K562 (cell line): ENCODE measurements around the gene PRF1. TPM values are rescaled to one million over a fixed set of nuclear protein-coding genes. Genes with fewer than 3 reads are reported as not detected.

ENCODE experiments used
- BACH1 ChIP-seq: fragments of 200-800 bp; sonication (Bioruptor generic); IDR thresholded peaks from 2 replicates; pipeline ENCODE4 v1.6.1; 2016; ENCODE audit warnings: missing genetic modification characterization, missing compliant biosample characterization
- BRD9 ChIP-seq: fragments of 450-650 bp; IDR thresholded peaks from 2 replicates; pipeline ENCODE4 v1.6.1; 2018; ENCODE audit warnings: low read depth; ENCODE audit not compliant: partially characterized antibody
- CBX1 ChIP-seq: sonication (generic); IDR thresholded peaks from 2 replicates; pipeline ENCODE4 v1.6.1; 2016; ENCODE audit warnings: antibody characterized with exemption, low read depth, mild to moderate bottlenecking
- DDX20 ChIP-seq: fragments of 450-650 bp; IDR thresholded peaks from 2 replicates; pipeline ENCODE4 v1.6.1; 2016; ENCODE audit warnings: missing genetic modification characterization, low read depth, mild to moderate bottlenecking, missing compliant biosample characterization, moderate library complexity
- KLF1 ChIP-seq: fragments of 450-650 bp; IDR thresholded peaks from 2 replicates; pipeline ENCODE4 v1.6.1; 2016; ENCODE audit warnings: missing genetic modification characterization, missing compliant biosample characterization
- NCOA1 ChIP-seq: fragments of 450-650 bp; IDR thresholded peaks from 2 replicates; pipeline ENCODE4 v1.6.1; 2016; ENCODE audit warnings: low read depth
- NR2C2 ChIP-seq, 2 experiments: fragments of 200-800 bp in 1 of 2; sonication (Bioruptor generic) in 1 of 2; sonication (generic) in 1 of 2; formaldehyde crosslinking in 1 of 2; IDR thresholded peaks; 2 replicates each; pipeline versions ENCODE4 v1.6.1 to v1.8.0; 2016 to 2022; ENCODE audit warnings: mild to moderate bottlenecking in 1 of 2, missing compliant biosample characterization in 1 of 2, missing genetic modification characterization in 1 of 2, missing genetic modification reagents in 1 of 2
- NR2F6 ChIP-seq: fragments of 450-650 bp; formaldehyde crosslinking; IDR thresholded peaks from 2 replicates; pipeline ENCODE4 v1.4.0; 2020; ENCODE audit warnings: mild to moderate bottlenecking
- PTTG1 ChIP-seq: fragments of 450-650 bp; IDR thresholded peaks from 2 replicates; pipeline ENCODE4 v1.6.1; 2016; ENCODE audit warnings: low read depth, mild to moderate bottlenecking, missing genetic modification characterization, missing compliant biosample characterization
- RAD51 ChIP-seq: fragments of 450-650 bp; IDR thresholded peaks from 2 replicates; pipeline ENCODE4 v1.7.1; 2016; ENCODE audit warnings: low read depth, mild to moderate bottlenecking, borderline replicate concordance
- RFX5 ChIP-seq: IDR thresholded peaks from 2 replicates; pipeline ENCODE4 v1.6.1; 2011; ENCODE audit warnings: low read depth, mild to moderate bottlenecking, improper control_type of control experiment, low read length
- SMAD2 ChIP-seq: fragments of 150-350 bp; IDR thresholded peaks from 2 replicates; pipeline ENCODE4 v1.6.1; 2014; ENCODE audit warnings: low read depth, mild to moderate bottlenecking, low read length
- SMAD3 ChIP-seq: fragments of 450-650 bp; formaldehyde crosslinking; conservative IDR thresholded peaks from 2 replicates; pipeline ENCODE4 v1.4.0; 2020; ENCODE audit warnings: mild to moderate bottlenecking
- ZFP30 ChIP-seq: fragments of 250-450 bp; sonication (Bioruptor Pico); IDR thresholded peaks from 2 replicates; pipeline ENCODE4 v1.8.0; 2022; ENCODE audit warnings: moderate library complexity, mild to moderate bottlenecking, inconsistent platforms, borderline replicate concordance
- ZKSCAN1 ChIP-seq: fragments of 150-350 bp; IDR thresholded peaks from 2 replicates; pipeline ENCODE4 v1.6.1; 2016; ENCODE audit warnings: low read depth, low read length
- ZNF316 ChIP-seq: fragments of 450-650 bp; IDR thresholded peaks from 2 replicates; pipeline ENCODE4 v1.6.1; 2016
- ZNF431 ChIP-seq: sonication (generic); formaldehyde crosslinking; IDR thresholded peaks from 2 replicates; pipeline ENCODE4 v1.8.0; 2022; ENCODE audit warnings: mild to moderate bottlenecking, missing genetic modification reagents
- ZSCAN32 ChIP-seq: fragments of 450-650 bp; formaldehyde crosslinking; IDR thresholded peaks from 2 replicates; pipeline ENCODE4 v1.4.0; 2020; ENCODE audit warnings: mild to moderate bottlenecking, moderate library complexity
- polyA plus RNA-seq, 8 experiments: library from polyadenylated mRNA; depleted of rRNA in 4 of 8; stranded (reverse) in 5 of 8; unstranded in 3 of 8; fragments of >200 nt; fragmentation: Nextera tagmentation in 2 of 8; fragmentation: Illumina TruSeq in 1 of 8; extraction: Ambion mirVana in 2 of 8; extraction: Trizol in 1 of 8; gene quantifications; 2 replicates each; pipeline versions ENCODE4 v1.2.1 to v1.2.3, GENCODE V29; 2011 to 2014; ENCODE audit warnings: inconsistent platforms in 1 of 8, missing spikeins in 1 of 8
- total RNA-seq, 7 experiments: library from RNA; depleted of rRNA in 6 of 7; stranded (reverse); fragments of >200 nt in 6 of 7; fragmentation: Illumina TruSeq in 2 of 7; extraction: Trizol in 2 of 7; gene quantifications; 2 replicates each; pipeline versions ENCODE4 v1.2.1 to v1.2.3, GENCODE V29; 2011 to 2021; ENCODE audit warnings: low replicate concordance in 1 of 7
- TF ChIP-seq, protein P1 (sequence below), 3 experiments: fragments of 200-800 bp in 1 of 3; sonication (Bioruptor generic) in 1 of 3; sonication (generic) in 1 of 3; formaldehyde crosslinking in 1 of 3; IDR thresholded peaks; 2 replicates each; pipeline versions ENCODE4 v1.6.1 to v1.8.0; 2016 to 2022; ENCODE audit warnings: mild to moderate bottlenecking in 2 of 3, missing compliant biosample characterization in 2 of 3, missing genetic modification characterization in 2 of 3, missing genetic modification reagents in 1 of 3
- TF ChIP-seq, protein P2 (sequence below): fragments of 200-800 bp; sonication (Bioruptor generic); IDR thresholded peaks from 2 replicates; pipeline ENCODE4 v1.6.1; 2016; ENCODE audit warnings: missing genetic modification characterization, missing compliant biosample characterization

The PRF1 gene
- total and polyA plus RNA-seq, 9 of the 15 experiments (the other 6 are each of a cell fraction or from before 2014, with no cell fraction given): 3.8 to 8.6 (median 6.3) TPM

DNA sequence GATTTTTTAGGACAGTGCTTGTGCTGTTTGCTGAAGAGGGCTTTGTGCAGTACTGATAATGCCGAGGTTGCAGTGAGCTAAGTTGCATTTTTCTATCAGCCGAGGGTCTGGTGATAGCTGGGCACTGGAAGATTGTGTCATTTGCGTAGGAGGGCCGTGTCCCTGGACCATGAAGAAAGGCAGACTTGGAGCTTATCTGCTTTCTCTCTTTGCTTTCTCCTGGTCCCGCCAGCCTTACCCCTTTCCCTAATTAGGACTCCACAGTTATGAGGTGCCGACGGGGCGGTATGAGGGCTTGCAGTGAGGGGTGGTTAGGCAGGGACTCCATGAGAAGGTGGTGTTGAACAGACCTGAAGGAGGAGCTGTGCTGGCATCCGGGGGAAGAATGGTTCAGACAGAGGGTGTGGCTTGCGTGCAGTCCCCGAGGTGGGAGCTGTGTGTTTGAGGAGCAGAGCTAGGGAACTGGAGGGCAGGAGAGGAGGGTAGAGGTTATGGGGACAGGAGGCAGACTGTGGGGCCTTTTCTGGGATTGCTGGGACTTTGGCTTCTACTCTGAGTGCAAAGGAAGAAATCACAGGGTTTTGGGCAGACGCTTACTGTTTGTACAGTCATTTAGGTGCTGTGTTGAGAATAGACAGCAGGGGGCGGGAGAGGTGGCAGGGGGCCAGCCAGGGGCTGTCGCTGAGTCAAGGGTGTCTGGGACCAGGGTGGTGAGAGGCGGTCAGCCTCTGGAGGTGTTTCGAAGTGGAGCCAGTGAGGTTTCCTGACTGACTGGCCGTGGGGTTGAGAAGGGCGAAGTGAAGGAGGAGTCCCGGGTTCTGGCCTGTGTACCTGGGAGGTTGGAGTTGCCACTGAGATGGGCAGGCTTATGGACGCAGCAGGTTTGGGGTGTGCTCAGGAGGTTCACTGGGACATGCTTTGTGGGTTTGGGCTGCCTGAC, 43.4 kb downstream of the PRF1 start (continued):
- TF ChIP-seq ZKSCAN1 (no peak), KLF1 (tag) (no peak), BACH1 (tag) (peak; percentile 79), RAD51 (peak; percentile 3; the same call in 1 of the 2 replicates), ZSCAN32 (CRISPR knock-in tag) (no peak), NR2C2 (CRISPR knock-in tag; IDR thresholded peaks at IDR 0.05) (peak; percentile 63), NR2C2 (tag; IDR thresholded peaks at IDR 0.05) (peak; percentile 42; the same call in 1 of the 2 replicates), ZNF316 (no peak; the same call in 1 of the 2 replicates), DDX20 (no peak; the same call in 1 of the 2 replicates), NCOA1 (peak; percentile 83; the same call in 1 of the 2 replicates), SMAD3 (CRISPR knock-in tag) (no peak), BRD9 (peak; percentile 84), ZNF431 (CRISPR knock-in tag) (no peak), ZFP30 (CRISPR knock-in tag) (no peak), SMAD2 (no peak), CBX1 (0 out of 2 replicates have a peak, but pooled peaks have one; percentile 9), RFX5 (no peak), PTTG1 (tag) (no peak), NR2F6 (CRISPR knock-in tag) (no peak)
- TF ChIP-seq, protein P1, sequence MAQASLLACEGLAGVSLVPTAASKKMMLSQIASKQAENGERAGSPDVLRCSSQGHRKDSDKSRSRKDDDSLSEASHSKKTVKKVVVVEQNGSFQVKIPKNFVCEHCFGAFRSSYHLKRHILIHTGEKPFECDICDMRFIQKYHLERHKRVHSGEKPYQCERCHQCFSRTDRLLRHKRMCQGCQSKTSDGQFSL (CRISPR knock-in tag; IDR thresholded peaks at IDR 0.05): no peak; the same call in 1 of the 2 replicates
- TF ChIP-seq, protein P1 (tag; IDR thresholded peaks at IDR 0.05): no peak
- TF ChIP-seq, protein P2, sequence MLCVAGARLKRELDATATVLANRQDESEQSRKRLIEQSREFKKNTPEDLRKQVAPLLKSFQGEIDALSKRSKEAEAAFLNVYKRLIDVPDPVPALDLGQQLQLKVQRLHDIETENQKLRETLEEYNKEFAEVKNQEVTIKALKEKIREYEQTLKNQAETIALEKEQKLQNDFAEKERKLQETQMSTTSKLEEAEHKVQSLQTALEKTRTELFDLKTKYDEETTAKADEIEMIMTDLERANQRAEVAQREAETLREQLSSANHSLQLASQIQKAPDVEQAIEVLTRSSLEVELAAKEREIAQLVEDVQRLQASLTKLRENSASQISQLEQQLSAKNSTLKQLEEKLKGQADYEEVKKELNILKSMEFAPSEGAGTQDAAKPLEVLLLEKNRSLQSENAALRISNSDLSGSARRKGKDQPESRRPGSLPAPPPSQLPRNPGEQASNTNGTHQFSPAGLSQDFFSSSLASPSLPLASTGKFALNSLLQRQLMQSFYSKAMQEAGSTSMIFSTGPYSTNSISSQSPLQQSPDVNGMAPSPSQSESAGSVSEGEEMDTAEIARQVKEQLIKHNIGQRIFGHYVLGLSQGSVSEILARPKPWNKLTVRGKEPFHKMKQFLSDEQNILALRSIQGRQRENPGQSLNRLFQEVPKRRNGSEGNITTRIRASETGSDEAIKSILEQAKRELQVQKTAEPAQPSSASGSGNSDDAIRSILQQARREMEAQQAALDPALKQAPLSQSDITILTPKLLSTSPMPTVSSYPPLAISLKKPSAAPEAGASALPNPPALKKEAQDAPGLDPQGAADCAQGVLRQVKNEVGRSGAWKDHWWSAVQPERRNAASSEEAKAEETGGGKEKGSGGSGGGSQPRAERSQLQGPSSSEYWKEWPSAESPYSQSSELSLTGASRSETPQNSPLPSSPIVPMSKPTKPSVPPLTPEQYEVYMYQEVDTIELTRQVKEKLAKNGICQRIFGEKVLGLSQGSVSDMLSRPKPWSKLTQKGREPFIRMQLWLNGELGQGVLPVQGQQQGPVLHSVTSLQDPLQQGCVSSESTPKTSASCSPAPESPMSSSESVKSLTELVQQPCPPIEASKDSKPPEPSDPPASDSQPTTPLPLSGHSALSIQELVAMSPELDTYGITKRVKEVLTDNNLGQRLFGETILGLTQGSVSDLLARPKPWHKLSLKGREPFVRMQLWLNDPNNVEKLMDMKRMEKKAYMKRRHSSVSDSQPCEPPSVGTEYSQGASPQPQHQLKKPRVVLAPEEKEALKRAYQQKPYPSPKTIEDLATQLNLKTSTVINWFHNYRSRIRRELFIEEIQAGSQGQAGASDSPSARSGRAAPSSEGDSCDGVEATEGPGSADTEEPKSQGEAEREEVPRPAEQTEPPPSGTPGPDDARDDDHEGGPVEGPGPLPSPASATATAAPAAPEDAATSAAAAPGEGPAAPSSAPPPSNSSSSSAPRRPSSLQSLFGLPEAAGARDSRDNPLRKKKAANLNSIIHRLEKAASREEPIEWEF (CRISPR knock-in tag): 0 out of 2 replicates have a peak, but pooled peaks have one; percentile 44
